ENCODE results near the gene TMEM254. TPM values are rescaled to one million over a fixed set of nuclear protein-coding genes. Genes with fewer than 3 reads are reported as not detected.
"Not testable (repeated sequence)": the region's sequence is repeated elsewhere in the genome, so short reads cannot be mapped to it uniquely, and the experiment has no call there.

Gene TMEM254
- polyA plus RNA-seq, 3 donors = 55.0 to 62.7 (median 61.7) TPM

DNA sequence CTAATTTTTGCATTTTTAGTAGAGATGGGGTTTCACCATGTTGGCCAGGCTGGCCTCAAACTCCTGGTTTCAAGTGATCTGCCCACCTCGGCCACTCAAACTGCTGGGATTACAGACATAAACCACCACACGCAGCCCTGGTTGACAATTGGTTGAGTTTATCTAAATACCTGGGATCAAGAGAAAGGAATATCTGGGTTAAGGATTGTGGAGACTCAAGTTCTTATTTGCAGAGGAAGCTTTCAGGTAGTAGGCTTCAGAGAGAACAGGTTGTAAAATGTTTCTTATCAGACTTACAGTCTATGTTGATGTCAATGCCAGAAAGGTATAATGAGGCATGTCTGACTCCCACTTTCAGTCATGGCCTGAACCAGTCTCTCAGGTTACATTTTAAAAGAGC is 5.9 kb upstream of the TMEM254 start:
- DNase-seq (ENCODE audit: low read depth in 3 of 3, low spot score in 2 of 3) = no peak

DNA sequence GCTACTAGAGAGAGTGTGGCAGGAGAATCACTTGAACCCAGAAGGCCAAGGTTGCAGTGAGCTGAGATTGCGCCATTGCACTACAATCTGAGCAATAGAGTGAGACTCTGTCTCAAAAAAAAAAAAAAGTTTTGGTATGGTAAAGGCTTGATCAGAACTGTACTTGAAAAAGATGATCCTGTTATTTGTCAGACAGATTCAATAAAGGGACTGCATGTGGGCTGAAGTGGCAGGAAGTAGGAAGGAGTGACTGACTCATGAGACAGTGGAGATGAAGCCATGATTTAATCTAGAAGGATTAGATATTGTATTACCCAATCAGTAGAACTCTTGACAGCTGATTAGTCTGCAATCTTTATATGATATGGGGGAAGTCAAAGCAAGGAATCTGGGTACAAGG is 2.7 kb upstream of the TMEM254 start:
- no peak for DNase-seq (ENCODE audit: low read depth in 3 of 3, low spot score in 2 of 3)

DNA sequence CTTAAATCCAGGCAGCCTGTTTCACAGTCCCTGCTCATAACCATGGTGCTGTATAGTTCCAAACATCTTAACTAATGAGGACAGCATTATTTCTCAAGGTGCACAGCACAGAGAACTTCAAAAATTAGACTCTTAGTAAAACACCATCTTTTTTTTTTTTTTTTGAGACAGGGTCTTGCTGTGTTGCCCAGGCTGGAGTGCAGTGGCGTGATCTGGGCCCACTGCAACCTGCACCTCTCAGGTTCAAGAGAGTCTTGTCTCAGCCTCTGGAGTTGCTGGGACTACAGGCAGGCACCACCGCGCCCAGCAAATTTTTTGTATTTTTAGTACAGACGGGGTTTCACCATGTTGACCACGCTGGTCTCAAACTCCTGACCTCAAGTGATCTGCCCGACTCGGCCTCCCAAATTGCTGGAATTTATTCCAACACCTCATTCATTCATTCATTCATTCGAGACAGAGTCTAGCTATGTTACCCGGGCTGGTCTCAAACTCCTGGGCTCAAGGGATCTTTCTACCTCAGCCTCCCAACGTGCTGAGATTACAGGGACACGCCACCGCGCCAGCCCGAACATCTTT is 507 bp upstream of the TMEM254 start:
- DNase-seq (ENCODE audit: low read depth in 3 of 3, low spot score in 2 of 3) = no peak

DNA sequence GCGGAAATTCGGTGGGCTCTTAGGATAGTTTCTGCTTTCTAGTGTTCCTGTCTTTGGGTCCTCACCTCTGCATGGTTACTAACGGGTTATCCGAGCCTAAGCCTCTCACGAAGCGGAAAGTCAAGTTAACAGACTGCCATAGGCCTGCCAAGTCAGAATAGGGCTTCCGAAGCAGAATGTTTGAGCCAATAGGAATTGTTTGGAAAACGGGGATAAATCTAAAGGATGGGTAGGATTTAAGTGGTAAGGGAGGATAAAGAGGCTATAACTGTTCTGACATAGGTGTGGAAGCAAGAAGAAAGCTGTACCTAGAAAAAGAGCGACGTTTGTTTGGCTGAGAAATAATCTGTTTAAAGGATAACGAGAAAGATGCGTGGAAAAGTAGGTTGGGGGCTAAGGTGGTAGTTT is 851 bp downstream of the TMEM254 start:
- no peak for DNase-seq (ENCODE audit: low read depth in 3 of 3, low spot score in 2 of 3)

DNA sequence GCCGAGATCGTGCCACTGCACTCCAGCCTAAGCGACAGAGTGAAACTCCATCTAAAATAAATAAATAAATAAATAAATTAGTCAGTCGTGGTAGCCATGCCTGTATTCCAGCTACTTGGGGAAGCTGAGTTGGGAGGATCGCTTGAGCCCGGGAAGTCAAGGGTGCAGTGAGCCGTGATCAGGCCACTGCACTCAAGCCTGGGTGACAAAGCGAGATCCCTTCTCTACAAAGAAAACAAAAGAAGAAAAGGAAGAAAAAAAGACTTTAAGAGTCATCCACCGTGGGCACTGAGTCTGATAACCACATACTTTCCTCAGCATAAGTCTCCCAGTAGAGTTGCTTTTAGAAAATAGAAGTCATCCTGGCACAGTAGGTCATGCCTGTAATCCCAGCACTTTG is 2.6 kb downstream of the TMEM254 start:
- DNase-seq (ENCODE audit: low read depth in 3 of 3, low spot score in 2 of 3) = no peak

DNA sequence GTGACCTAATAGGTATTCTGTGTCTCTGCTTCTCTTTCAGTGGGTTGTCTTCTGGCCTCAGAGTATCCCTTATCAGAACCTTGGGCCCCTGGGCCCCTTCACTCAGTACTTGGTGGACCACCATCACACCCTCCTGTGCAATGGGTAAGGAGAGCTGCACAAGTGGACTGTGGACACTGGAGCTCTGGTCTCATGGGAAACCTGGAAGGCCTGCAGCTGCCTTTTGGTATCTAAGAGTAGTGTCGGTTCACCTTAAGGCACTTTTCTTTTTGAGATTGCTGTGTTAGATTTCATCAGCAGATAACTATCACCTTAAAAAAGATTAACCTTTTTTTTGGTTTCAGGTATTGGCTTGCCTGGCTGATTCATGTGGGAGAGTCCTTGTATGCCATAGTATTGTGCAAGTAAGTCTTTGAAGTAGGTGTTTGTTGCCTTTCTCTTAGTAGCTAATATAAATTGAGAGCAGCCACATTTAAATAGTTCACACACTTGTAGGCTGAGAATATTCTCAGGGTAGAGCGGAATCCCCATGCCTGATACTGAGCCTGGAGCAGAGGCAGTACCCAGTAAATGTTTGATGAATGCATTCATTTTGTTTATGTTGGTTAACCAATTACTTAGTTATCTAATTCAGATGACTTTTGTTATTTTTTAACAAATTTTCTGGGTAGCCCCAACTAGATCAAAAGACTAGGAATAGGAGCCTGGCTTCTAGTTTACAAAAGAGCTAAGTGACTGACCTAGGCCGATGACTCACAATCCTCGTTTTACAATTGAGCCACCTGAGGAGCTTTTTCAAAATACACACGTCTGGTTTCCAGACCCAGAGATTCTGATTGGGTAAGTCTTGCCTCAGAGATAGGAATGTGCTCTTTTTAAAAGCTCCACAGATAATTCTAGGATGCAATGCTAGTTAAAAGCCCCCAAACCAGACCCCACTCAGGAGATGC is 3.6 kb downstream of the TMEM254 start:
- DNase-seq (ENCODE audit: low read depth in 3 of 3, low spot score in 2 of 3) = no peak

DNA sequence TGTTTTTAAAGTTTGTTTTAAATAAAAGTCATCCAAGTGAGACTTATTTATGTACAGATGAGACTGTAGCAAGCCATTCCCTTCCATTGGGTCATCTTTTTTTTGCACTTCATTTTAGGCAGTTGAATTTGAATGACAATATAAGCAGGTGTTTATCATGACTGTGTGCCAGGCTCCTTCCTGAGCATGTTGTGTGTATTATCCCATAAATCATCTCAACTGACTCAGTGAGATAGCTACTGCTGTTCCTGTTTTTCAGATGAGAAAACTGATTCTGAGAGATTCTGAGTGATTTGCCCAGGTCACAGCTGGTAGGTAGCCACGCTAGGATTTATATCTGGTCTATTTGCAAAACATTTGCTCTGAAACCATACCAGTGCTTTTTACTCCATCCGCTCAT is 11.7 kb downstream of the TMEM254 start:
- DNase-seq (ENCODE audit: low read depth in 3 of 3, low spot score in 2 of 3) = no peak

DNA sequence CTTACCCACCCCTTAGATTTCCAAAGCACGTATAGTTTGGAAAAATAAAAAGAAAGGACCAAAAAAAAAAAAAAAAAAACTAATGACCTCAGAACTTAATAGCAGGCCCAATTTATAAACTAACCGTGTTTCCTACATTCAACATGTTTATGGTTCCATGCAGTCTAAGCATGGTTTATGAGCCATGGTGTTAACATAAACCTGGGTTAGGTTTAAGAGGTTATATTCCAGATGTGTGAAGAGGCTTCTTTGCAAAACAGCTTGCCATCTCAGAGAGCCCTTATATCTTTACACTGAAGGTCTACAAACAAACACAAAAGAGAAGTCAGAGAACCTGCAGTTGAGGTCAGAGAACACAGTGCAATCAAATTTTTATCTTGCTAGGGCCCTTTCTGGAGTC is 15.8 kb downstream of the TMEM254 start:
- no peak for DNase-seq (ENCODE audit: low read depth in 3 of 3, low spot score in 2 of 3)

DNA sequence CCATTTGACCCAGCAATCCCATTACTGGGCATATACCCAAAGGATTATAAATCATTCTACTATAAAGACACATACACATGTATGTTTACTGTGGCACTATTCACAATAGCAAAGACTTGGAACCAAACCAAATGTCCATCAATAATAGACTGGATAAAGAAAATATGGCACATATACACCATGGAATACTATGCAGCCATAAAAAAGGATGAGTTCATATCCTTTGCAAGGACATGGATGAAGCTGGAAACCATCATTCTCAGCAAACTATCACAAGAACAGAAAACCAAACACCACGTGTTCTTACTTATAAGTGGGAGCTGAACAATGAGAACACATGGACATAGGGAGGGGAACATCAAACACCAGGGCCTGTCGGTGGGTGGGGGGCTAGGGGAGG is 19.8 kb downstream of the TMEM254 start:
- not testable (repeated sequence) for DNase-seq (ENCODE audit: low read depth in 3 of 3, low spot score in 2 of 3)

DNA sequence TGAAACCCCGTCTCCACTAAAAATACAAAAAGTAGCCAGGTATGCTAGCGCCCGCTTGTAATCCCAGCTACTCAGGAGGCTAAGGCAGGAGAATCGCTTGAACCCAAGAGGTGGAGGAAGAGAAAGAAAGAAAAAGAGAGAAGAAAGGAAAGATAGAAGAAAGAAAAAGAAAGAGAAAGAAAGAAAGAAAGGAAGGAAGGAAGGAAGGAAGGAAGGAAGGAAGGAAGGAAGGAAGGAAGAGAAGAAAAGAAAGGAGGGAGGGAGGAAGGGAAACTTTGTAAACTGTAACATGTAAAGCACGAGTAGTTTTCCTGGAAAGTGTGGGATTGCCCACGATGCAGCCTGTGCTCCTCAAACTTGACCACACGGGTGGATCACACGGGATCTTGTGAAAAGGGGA is 20.8 kb downstream of the TMEM254 start:
- DNase-seq (ENCODE audit: low read depth in 3 of 3, low spot score in 2 of 3) = not testable (repeated sequence)

DNA sequence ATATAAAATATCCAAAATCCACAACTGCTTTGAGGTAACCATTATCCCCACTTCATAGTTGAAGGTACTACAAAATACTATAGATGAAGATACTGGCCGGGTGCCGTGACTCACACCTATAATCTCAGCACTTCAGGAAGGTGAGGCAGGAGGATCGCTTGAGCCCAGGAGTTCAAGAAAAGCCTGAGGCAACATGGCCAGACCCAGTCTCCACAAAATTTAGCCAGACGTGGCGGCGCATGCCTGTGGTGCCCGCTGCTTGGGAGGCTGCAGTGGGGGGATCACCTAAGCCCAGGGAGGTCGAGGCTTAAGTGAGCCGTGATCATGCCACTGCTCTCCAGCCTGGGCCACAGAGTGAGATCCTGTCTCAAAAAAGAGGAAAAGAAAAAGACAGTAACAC is 21.7 kb downstream of the TMEM254 start:
- no peak for DNase-seq (ENCODE audit: low read depth in 3 of 3, low spot score in 2 of 3)

DNA sequence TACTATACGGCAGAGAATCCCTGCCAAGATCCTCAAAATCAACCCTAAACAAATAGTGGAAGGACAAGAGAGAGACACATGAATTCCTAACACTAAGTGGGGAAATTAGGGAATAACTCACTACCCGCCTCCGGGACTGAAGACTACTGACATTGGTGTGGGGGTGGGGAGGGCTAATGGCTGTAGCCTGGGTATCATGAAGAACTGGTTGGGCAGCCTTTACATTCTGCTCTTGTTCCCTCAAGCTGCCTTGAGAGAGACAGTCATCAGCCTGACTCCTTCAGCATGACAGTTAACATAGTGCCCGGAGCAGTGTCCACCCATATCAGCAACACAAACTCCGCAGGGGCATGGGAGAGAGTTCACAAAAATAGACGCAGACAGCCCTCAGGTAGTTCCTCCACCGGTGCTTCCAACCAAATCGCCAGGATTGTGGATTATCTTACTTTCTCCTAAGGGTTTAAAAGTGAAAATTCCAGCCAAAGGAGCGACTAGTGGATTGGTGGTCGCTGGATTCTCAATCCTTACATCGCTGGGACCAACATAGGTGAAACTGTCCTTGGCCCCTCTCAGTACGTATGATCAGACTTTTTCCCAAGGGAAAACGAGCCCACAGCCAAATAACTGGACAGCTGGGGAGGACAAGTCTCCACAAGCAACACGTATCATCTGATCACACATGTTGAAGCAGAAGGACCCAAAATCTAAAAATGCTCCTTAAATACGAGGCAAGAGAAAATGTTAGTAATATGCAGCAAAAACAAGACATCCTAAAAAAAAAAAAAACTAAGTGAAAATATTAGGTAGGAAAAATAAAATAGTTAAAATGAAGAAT is 22.6 kb downstream of the TMEM254 start:
- DNase-seq (ENCODE audit: low read depth in 3 of 3, low spot score in 2 of 3) = no peak

DNA sequence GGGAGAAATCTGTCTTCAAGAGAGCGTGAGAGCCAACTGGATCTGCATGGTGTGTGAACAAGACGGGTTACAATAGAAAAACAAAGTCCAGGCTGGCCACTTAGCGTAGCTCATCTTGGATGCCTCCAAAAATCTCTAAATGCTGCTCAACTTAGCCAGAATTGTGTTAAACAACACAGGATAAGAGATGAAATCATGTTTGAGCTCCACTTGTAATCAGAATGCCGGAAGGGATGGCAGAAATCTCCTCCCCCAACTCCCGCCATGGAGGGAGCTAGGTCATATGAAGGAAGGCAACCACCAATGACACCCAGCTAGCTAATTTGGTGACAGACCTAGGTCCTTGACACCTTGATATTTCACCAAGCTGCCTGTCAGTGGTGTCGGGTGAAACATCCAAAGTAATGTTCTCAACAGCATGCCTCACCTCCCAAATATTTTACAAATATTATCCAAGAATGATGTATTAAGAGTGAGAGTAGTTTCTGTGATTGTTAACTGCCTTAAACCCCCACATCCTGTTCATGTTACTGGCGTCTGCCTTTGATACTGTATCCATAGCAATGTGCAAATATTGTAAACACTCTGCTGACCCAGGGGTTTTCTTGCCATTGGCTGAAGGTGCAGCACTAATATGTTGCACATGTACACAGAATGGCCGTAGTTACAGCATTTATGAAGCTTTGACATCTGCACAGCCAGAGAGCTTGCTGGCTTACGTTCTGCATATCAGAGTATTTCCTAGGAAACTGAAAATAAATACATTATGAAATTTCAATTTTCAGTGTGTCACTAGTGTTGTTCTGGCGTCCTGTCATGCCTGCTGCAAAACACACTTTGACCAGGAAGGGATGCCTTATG is 25.8 kb downstream of the TMEM254 start:
- peak in 2 of 3 donors; percentile 33 to 45 for DNase-seq (ENCODE audit: low read depth in 3 of 3, low spot score in 2 of 3)

DNA sequence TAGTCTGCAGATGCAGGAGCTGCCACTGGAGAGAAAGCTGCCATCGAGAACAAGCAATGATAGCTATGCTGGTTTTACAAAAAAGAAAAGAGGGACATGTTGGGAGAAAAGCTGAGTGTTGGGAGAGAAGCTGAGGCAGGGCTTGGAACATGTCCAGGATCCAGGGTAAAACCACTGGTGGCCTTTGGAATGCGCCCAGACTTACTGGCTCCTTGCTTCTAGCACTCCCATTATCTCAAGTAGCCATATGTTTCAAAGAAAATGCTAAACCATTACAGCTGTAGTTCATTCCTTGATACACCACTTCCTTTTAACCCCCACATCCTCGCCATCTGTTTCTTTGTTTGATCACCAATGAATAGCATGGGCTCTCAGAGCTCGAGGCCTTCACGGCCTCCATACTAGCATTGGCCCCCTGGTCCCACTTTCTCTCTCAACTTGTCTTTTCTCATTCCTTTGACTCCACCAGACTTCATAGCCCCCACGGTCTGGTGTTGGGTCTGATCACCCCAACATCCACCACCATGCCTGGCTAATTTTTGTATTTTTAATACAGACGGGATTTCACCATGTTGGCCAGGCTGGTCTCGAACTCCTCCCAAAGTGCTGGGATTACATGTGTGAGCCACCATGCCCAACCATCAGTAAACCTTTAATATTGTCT is 30.2 kb downstream of the TMEM254 start:
- no peak for DNase-seq (ENCODE audit: low read depth in 3 of 3, low spot score in 2 of 3)

DNA sequence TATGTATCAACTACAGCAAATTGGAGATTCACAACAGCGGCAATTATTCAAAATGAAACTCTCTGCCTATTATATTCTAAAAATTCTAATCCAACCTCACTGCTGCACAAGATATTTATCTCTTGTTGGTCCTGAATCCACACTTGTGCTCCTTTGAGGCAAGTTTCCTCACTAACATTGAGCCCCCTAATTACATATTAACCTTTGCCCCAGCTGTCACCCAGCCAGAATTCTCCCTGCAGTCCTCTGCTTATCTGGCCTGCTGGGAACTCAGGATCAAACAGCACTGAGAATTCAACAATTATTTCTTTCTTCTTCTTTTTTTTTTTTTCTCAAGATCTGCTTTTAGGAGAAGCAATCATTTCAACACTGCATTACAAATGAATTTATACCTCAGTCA is 32.5 kb downstream of the TMEM254 start:
- no peak for DNase-seq (ENCODE audit: low read depth in 3 of 3, low spot score in 2 of 3)

DNA sequence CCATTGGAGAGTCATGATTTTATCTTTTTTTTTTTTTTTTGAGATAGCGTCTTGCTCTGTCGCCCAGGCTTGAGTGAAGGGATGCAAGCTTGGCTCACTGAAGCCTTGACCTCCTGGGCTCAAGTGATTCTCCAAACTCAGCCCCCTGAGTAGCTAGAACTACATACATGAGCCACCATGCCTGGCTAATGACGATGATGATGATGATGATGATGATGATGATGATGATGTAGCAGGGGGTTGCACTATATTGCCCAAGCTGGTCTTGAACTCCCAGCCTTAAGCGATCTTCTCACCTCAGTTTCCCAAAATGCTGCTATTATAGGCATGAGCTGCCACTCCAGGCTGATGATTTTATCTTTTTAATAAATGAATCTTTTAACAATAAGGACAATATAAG is 40.2 kb downstream of the TMEM254 start:
- no peak for DNase-seq (ENCODE audit: low read depth in 3 of 3, low spot score in 2 of 3)

DNA sequence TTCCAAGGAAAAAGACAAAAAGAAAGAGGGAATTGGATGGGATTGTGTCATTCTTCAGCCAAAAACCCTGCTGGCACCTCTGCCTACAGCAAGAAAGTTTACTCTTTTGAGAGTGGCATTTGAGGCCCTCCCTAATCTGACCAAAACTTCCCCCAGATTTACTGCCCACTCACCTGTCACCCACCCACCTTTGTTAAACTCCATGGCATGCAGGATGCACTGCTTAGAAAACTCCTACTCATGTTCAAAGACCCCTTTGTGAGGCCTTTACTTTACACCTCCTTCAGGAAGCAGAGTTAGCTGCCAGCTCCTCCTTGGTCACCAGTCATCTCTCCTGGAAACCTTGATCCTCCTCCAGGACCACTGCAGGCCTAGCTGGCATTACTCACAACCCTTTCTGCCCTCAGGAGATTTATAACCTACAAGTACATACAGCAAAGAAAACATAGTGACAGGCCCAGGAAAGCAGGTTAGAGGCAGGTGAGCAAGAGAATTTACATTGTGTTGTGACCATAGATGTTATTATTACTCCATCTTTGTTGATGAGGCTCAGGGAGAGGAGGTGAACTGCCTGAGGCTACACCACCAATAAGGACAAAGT is 43.7 kb downstream of the TMEM254 start:
- DNase-seq (ENCODE audit: low read depth in 3 of 3, low spot score in 2 of 3) = no peak

DNA sequence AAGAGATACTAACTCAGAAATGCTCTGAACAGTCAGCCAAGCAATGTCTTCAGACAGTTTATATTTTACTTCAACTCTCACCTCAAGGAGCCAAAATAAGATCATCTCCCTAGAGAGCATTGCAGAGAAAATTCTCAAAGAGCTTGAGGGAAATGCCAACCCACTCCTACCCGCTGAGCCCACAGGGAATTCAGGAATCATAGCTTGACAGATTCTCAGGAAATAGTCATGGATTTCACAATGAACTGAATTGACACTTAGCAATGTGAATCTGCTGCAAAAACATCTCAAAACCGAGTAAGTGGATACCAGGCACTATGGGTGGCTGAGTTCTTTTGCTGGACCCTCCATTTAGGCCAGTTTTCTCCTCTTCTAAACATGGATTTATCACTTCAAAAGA is 44.3 kb downstream of the TMEM254 start:
- DNase-seq (ENCODE audit: low read depth in 3 of 3, low spot score in 2 of 3) = no peak

DNA sequence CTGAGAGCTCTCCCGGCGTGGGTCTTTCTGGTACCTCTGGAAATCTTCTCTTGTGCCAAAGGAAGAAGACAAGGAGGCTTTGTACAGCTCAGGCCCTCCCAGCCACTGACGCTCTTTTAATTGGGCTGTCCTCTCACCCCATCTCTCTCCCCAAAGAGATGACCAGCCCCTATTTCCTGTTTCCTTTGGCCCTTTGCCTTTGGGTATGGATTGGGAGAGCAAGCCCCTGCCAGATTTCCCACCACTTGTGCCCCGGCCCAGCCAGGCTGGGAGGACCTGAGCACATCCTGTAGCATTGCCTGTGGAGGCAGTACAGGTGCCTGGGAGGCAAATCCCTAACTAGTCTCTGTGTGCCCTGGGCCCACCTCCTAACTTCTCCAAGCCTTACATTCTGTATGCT is 48.4 kb downstream of the TMEM254 start:
- no peak for DNase-seq (ENCODE audit: low read depth in 3 of 3, low spot score in 2 of 3)

DNA sequence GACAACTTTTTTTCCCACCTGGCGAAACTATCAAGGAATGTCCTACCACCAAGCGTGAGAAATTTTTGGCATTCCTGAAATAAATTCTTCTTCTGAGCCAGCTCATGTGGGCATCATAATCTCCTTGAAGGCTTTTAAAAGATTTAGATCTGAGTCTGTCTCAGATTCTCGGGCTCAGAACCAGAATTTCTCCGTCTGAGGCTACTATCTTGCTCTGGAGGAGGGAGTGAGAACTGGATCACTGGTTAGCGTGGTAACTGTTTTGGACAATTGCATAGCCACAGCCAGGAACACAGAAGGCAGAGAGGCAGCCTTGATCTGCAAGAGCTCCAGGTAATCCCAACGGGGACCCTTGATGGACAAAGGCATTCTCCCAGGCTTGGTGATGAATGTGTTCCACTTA is 53.0 kb downstream of the TMEM254 start:
- no peak for DNase-seq (ENCODE audit: low read depth in 3 of 3, low spot score in 2 of 3)

Data from right renal cortex interstitium (tissue), 3 donors.